IPS-11a (cell line): ENCODE results near the gene MYO3A.

ENCODE experiments used
- H3K4me3 ChIP-seq: one replicate; pipeline ENCODE4 v1.5.1; 2013; ENCODE audit warnings: low read depth, low read length, control low read depth

MYO3A gene, protein sequence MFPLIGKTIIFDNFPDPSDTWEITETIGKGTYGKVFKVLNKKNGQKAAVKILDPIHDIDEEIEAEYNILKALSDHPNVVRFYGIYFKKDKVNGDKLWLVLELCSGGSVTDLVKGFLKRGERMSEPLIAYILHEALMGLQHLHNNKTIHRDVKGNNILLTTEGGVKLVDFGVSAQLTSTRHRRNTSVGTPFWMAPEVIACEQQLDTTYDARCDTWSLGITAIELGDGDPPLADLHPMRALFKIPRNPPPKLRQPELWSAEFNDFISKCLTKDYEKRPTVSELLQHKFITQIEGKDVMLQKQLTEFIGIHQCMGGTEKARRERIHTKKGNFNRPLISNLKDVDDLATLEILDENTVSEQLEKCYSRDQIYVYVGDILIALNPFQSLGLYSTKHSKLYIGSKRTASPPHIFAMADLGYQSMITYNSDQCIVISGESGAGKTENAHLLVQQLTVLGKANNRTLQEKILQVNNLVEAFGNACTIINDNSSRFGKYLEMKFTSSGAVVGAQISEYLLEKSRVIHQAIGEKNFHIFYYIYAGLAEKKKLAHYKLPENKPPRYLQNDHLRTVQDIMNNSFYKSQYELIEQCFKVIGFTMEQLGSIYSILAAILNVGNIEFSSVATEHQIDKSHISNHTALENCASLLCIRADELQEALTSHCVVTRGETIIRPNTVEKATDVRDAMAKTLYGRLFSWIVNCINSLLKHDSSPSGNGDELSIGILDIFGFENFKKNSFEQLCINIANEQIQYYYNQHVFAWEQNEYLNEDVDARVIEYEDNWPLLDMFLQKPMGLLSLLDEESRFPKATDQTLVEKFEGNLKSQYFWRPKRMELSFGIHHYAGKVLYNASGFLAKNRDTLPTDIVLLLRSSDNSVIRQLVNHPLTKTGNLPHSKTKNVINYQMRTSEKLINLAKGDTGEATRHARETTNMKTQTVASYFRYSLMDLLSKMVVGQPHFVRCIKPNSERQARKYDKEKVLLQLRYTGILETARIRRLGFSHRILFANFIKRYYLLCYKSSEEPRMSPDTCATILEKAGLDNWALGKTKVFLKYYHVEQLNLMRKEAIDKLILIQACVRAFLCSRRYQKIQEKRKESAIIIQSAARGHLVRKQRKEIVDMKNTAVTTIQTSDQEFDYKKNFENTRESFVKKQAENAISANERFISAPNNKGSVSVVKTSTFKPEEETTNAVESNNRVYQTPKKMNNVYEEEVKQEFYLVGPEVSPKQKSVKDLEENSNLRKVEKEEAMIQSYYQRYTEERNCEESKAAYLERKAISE (N-terminal part only)

GRCh38 chr10:25933653-25934608, at the start of gene MYO3A:
Gene MYO3A, plus strand, starts transcription at chr10:25934229. Its CDS starts 17,882 bp downstream, at chr10:25952111.
- H3K4me3 ChIP-seq: peak within 1 kb of the TSS; percentile 59

- no peak overlapping the region for H3K4me3 ChIP-seq
Observed at GRCh38 chr10:25888627-25889026, 45.4 kb upstream of the MYO3A start.

- H3K4me3 ChIP-seq: no peak overlapping the region
Observed at GRCh38 chr10:25890995-25891394, 43.0 kb upstream of the MYO3A start.

GRCh38 chr10:25895856-25896255, 38.2 kb upstream of the MYO3A start:
- H3K4me3 ChIP-seq: no peak overlapping the region

DNA sequence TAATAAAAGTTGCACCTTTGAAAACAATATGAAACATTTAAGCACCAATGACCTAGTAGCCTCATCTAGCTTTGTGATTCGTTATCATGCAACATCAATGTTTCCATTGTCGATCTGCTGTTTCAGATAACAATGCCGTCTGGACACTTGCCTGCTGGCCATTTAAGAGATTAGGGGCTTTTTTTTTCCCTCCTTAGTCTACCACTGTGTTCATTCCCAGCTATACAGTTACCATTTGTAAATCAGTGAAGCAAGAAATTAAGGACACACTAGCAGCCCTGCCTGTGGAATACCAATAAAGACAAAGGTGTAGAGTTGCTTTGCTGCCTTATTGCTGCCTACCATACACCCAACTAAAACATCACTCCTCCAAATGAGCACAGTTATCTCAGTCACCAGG, 37.6 kb upstream of the MYO3A start:
- no peak overlapping the region for H3K4me3 ChIP-seq

GRCh38 chr10:25899304-25899703, 34.7 kb upstream of the MYO3A start:
- no peak overlapping the region for H3K4me3 ChIP-seq

DNA sequence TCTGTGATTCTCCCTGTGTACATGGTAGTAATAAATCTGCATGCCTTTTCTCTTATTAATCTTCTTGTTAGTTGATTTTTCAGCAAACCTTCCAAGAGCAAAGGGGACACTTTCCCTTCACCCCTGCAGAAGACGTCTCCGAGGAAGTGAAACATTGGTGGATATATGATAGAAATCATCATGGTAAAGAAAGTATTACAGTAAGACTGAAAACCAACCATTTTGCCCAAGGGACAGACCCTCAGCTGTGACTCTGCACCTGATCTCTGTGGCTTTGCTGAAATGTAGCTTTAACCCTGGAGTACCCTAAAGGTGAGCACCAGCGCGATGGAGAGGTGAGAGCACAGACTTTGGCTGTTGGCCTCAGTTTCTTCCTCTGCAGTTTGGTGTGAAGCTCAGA, 32.8 kb upstream of the MYO3A start:
- H3K4me3 ChIP-seq: no peak overlapping the region

- no peak overlapping the region for H3K4me3 ChIP-seq
Observed at GRCh38 chr10:25902002-25902401, 32.0 kb upstream of the MYO3A start.

GRCh38 chr10:25907261-25907660, 26.8 kb upstream of the MYO3A start:
- no peak overlapping the region for H3K4me3 ChIP-seq

- no peak overlapping the region for H3K4me3 ChIP-seq
Observed at GRCh38 chr10:25912866-25913265, 21.2 kb upstream of the MYO3A start.

- no peak overlapping the region for H3K4me3 ChIP-seq
Observed at GRCh38 chr10:25914776-25915175, 19.3 kb upstream of the MYO3A start.

GRCh38 chr10:25934621-25935139, 651 bp downstream of the MYO3A start:
- peak overlapping the region; percentile 59 for H3K4me3 ChIP-seq

- H3K4me3 ChIP-seq: no peak overlapping the region
Observed at GRCh38 chr10:25938405-25938804, 4.4 kb downstream of the MYO3A start.

DNA sequence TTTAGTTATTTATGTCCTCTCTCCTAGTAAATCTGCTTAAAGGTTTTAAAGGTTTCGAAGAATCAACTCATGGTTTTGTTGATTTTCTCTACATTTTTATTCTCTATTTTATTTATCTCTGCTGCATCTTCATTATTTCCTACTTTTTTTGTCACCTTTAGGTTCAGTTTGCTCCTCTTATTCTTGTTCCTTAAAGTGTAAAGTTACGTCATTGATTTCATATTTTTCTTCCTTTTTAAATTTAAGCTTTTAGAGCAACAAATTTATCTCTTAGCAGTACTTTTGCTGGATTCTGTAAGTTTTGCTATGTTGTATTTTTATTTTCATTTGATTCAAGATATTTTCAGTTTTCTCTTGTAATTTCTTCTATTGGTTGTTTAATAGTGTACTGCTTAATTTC, 10.7 kb downstream of the MYO3A start:
- H3K4me3 ChIP-seq: no peak overlapping the region

- no peak overlapping the region for H3K4me3 ChIP-seq
Observed at GRCh38 chr10:25952857-25953256, 18.8 kb downstream of the MYO3A start.

- no peak overlapping the region for H3K4me3 ChIP-seq
Observed at GRCh38 chr10:25954851-25955250, 20.8 kb downstream of the MYO3A start.

GRCh38 chr10:25959540-25960232, 25.7 kb downstream of the MYO3A start:
- H3K4me3 ChIP-seq: no peak overlapping the region

DNA sequence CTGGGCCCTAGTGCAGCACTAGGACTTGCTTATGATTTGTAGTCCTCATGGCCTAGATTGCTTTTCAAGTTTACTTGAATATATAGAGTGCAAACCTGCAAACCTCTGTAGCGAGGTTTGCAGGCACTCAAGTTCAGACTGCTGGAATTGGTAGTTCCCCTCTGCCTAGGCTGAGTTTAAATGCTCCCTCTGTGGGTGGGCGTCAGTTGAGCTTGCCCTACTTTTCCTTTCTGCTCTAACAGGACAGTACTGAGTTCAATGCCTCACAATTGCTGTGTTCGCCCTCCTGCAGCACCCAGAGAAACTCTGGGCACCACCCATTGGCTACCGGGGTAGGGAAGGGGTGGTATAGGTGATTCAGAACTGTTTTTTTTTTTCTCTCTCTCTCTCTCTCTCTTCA, 31.6 kb downstream of the MYO3A start:
- no peak overlapping the region for H3K4me3 ChIP-seq

DNA sequence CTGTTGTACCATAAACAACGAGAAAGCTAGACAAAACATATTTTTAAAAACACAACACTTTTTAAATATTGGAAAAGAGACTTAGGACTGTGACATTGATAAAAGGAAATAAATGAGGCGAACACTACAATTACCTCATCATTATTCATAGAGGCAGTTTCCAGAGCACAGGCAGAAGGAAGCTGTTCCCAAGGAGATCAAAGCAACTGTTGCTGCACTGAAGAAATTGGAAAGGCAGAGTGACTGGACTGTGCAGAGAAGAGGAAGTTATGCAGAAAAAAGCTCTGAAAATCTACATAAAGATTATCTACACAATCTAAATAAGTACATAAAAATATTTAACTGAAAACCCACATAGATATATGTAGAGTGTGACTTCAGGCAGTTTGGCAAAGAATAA, 32.8 kb downstream of the MYO3A start:
- no peak overlapping the region for H3K4me3 ChIP-seq
